H9 (cell line): ENCODE results near the gene UGT2A2. TPM values are rescaled to one million over a fixed set of nuclear protein-coding genes. Genes with fewer than 3 reads are reported as not detected.

ENCODE experiments used
- DNase-seq: peaks from one replicate; pipeline ENCODE4 v3.0.0-alpha.2; 2017
- H2AFZ ChIP-seq: one replicate; pipeline ENCODE4 v1.6.1; 2013; ENCODE audit warnings: mild to moderate bottlenecking, low read length, control low read depth, moderate library complexity
- H2AK5ac ChIP-seq: 2 replicates; pipeline ENCODE4 v1.6.1; 2013; ENCODE audit warnings: low read length, control low read depth, mixed read lengths; ENCODE audit not compliant: insufficient read length
- H2BK120ac ChIP-seq: one replicate; pipeline ENCODE4 v1.6.1; 2013; ENCODE audit warnings: low read depth, mild to moderate bottlenecking, low read length, control low read depth, inconsistent platforms; ENCODE audit not compliant: poor library complexity, severe bottlenecking
- H2BK12ac ChIP-seq: 2 replicates; pipeline ENCODE4 v1.6.1; 2013; ENCODE audit warnings: low read length, control low read depth, mixed read lengths, low read depth; ENCODE audit not compliant: insufficient read length
- H2BK15ac ChIP-seq: 2 replicates; pipeline ENCODE4 v1.6.1; 2013; ENCODE audit warnings: low read depth, low read length, control low read depth
- H2BK20ac ChIP-seq: one replicate; pipeline ENCODE4 v1.6.1; 2013; ENCODE audit warnings: low read depth, mild to moderate bottlenecking, low read length, control low read depth, inconsistent platforms; ENCODE audit not compliant: poor library complexity, severe bottlenecking
- H2BK5ac ChIP-seq: 2 replicates; pipeline ENCODE4 v1.6.1; 2013; ENCODE audit warnings: low read length, control low read depth, mixed read lengths; ENCODE audit not compliant: insufficient read length
- H3K14ac ChIP-seq: 2 replicates; pipeline ENCODE4 v1.6.1; 2013; ENCODE audit warnings: low read length, control low read depth; ENCODE audit not compliant: insufficient read depth
- H3K18ac ChIP-seq: 2 replicates; pipeline ENCODE4 v1.6.1; 2013; ENCODE audit warnings: low read depth, mild to moderate bottlenecking, mixed read lengths, low read length, control low read depth; ENCODE audit not compliant: insufficient read length
- H3K23ac ChIP-seq: 2 replicates; pipeline ENCODE4 v1.6.1; 2013; ENCODE audit warnings: low read length, control low read depth, mixed read lengths, low read depth; ENCODE audit not compliant: insufficient read length
- H3K23me2 ChIP-seq: 2 replicates; pipeline ENCODE4 v1.6.1; 2013; ENCODE audit warnings: low read depth, mild to moderate bottlenecking, mixed read lengths, low read length, control low read depth; ENCODE audit not compliant: insufficient read length, poor library complexity, severe bottlenecking
- H3K27ac ChIP-seq: 2 replicates; pipeline ENCODE4 v1.5.1; 2013; ENCODE audit warnings: low read length, control low read depth, mixed read lengths, low read depth; ENCODE audit not compliant: insufficient read length
- H3K27me3 ChIP-seq: 2 replicates; pipeline ENCODE4 v1.6.1; 2013; ENCODE audit warnings: low read length, control low read depth, inconsistent platforms; ENCODE audit not compliant: insufficient read depth
- H3K4ac ChIP-seq: 2 replicates; pipeline ENCODE4 v1.6.1; 2013; ENCODE audit warnings: low read depth, mild to moderate bottlenecking, control low read depth, inconsistent platforms, low read length, moderate library complexity
- H3K4me1 ChIP-seq: 2 replicates; pipeline ENCODE4 v1.6.1; 2013; ENCODE audit warnings: low read length, control low read depth, inconsistent platforms; ENCODE audit not compliant: insufficient read depth
- H3K4me2 ChIP-seq: 2 replicates; pipeline ENCODE4 v1.6.1; 2013; ENCODE audit warnings: low read length, control low read depth, mixed read lengths; ENCODE audit not compliant: insufficient read length, insufficient read depth
- H3K56ac ChIP-seq: 2 replicates; pipeline ENCODE4 v1.6.1; 2013; ENCODE audit warnings: low read depth, mild to moderate bottlenecking, mixed read lengths, low read length, control low read depth; ENCODE audit not compliant: insufficient read length
- H3K79me1 ChIP-seq: 2 replicates; pipeline ENCODE4 v1.6.1; 2013; ENCODE audit warnings: low read depth, mild to moderate bottlenecking, moderate library complexity, low read length, control low read depth, inconsistent platforms; ENCODE audit not compliant: insufficient read depth, poor library complexity, severe bottlenecking
- H3K79me2 ChIP-seq: 2 replicates; pipeline ENCODE4 v1.6.1; 2013; ENCODE audit warnings: low read length, control low read depth, inconsistent platforms; ENCODE audit not compliant: insufficient read depth
- H3K9ac ChIP-seq: 2 replicates; pipeline ENCODE4 v1.6.1; 2013; ENCODE audit warnings: low read length, control low read depth, mixed read lengths; ENCODE audit not compliant: insufficient read length; ENCODE audit errors: extremely low read depth
- H3K9me3 ChIP-seq: one replicate; pipeline ENCODE4 v1.6.1; 2013; ENCODE audit warnings: low read depth, low read length, inconsistent platforms; ENCODE audit not compliant: control insufficient read depth
- H3T11ph ChIP-seq: one replicate; pipeline ENCODE4 v1.6.1; 2013; ENCODE audit warnings: mild to moderate bottlenecking, low read length, control low read depth, inconsistent platforms
- H4K20me1 ChIP-seq: one replicate; pipeline ENCODE4 v1.6.1; 2013; ENCODE audit not compliant: control insufficient read depth, insufficient read length, insufficient read depth
- H4K5ac ChIP-seq: 2 replicates; pipeline ENCODE4 v1.6.1; 2013; ENCODE audit warnings: low read depth, mild to moderate bottlenecking, mixed read lengths, low read length, control low read depth; ENCODE audit not compliant: insufficient read length
- H4K8ac ChIP-seq: replicated peaks from 2 replicates; pipeline ENCODE4 v1.6.1; 2013; ENCODE audit warnings: low read length, control low read depth, mixed read lengths, low read depth; ENCODE audit not compliant: insufficient read length
- H4K91ac ChIP-seq: 2 replicates; pipeline ENCODE4 v1.6.1; 2013; ENCODE audit warnings: low read depth, mild to moderate bottlenecking, moderate library complexity, mixed read lengths, low read length, control low read depth; ENCODE audit not compliant: insufficient read length
- H3K27ac Mint-ChIP-seq, 3 experiments: 2 replicates in 2 of 3; 3 replicates in 1 of 3; pipeline ENCODE4 v1.8.0; 2020 to 2021; ENCODE audit warnings: mixed read lengths in 3 of 3, mild to moderate bottlenecking in 1 of 3, moderate library complexity in 1 of 3
- H3K27me3 Mint-ChIP-seq: 2 replicates; pipeline ENCODE4 v1.8.0; 2021; ENCODE audit warnings: low read depth, mild to moderate bottlenecking, moderate library complexity, mixed read lengths
- H3K36me3 Mint-ChIP-seq, 3 experiments: 2 replicates in 2 of 3; 3 replicates in 1 of 3; pipeline ENCODE4 v1.8.0; 2020 to 2021; ENCODE audit warnings: low read depth in 3 of 3, mixed read lengths in 3 of 3; ENCODE audit not compliant: insufficient read depth in 1 of 3
- H3K4me1 Mint-ChIP-seq, 2 experiments: 2 replicates each; pipeline ENCODE4 v1.8.0; 2020; ENCODE audit warnings: mixed read lengths in 2 of 2
- H3K4me3 Mint-ChIP-seq, 2 experiments: 2 replicates in 1 of 2; 3 replicates in 1 of 2; pipeline ENCODE4 v1.8.0; 2020 to 2021; ENCODE audit warnings: mild to moderate bottlenecking in 2 of 2, mixed read lengths in 2 of 2, moderate library complexity in 1 of 2
- H3K9me3 Mint-ChIP-seq, 2 experiments: 2 replicates in 1 of 2; 3 replicates in 1 of 2; pipeline ENCODE4 v1.8.0; 2020; ENCODE audit warnings: mild to moderate bottlenecking in 2 of 2, mixed read lengths in 2 of 2, moderate library complexity in 1 of 2
- WGBS: extraction: QIAGEN DNeasy Blood & Tissue Kit; methylation state at CpG from one replicate; pipeline ENCODE4 v1.1.7; 2013; ENCODE audit warnings: missing lambda C conversion rate, low lambda C conversion rate, mixed read lengths; ENCODE audit not compliant: insufficient read length; ENCODE audit errors: extremely low coverage; 5-methylcytosine and 5-hydroxymethylcytosine counted together
- total RNA-seq: library from RNA; stranded (reverse); gene quantifications from 2 replicates; pipeline ENCODE4 v1.2.1, GENCODE V29; 2021
- TF ChIP-seq, protein P1 (sequence below): fragments of 200-600 bp; sonication (generic); conservative IDR thresholded peaks from 3 replicates; pipeline ENCODE4 v1.8.0; 2021; ENCODE audit warnings: antibody characterized with exemption, mild to moderate bottlenecking

The UGT2A2 gene
- total RNA-seq, 1 experiment from 2014 or later = not detected

- H2AK5ac ChIP-seq = no peak overlapping the region
- H3K79me1 ChIP-seq = no peaks in the 10 kb centered on the region
- H3K4me1 ChIP-seq = no peaks in the 10 kb centered on the region
- no peaks in the 10 kb centered on the region for H3K79me2 ChIP-seq
- Mint-ChIP-seq H3K27ac (no peak overlapping the region), H3K36me3 (no peaks in the 10 kb centered on the region), H3K9me3 (no peaks in the 10 kb centered on the region; a peak in 1 of 5 replicates), H3K4me1 (no peaks in the 10 kb centered on the region), H3K4me3 (no peak overlapping the region), H3K27me3 (no peaks in the 10 kb centered on the region)
- H2BK120ac ChIP-seq = no peak overlapping the region
- WGBS = no CpG with 5 or more reads among the region's 4 CpGs
- TF ChIP-seq, protein P1, sequence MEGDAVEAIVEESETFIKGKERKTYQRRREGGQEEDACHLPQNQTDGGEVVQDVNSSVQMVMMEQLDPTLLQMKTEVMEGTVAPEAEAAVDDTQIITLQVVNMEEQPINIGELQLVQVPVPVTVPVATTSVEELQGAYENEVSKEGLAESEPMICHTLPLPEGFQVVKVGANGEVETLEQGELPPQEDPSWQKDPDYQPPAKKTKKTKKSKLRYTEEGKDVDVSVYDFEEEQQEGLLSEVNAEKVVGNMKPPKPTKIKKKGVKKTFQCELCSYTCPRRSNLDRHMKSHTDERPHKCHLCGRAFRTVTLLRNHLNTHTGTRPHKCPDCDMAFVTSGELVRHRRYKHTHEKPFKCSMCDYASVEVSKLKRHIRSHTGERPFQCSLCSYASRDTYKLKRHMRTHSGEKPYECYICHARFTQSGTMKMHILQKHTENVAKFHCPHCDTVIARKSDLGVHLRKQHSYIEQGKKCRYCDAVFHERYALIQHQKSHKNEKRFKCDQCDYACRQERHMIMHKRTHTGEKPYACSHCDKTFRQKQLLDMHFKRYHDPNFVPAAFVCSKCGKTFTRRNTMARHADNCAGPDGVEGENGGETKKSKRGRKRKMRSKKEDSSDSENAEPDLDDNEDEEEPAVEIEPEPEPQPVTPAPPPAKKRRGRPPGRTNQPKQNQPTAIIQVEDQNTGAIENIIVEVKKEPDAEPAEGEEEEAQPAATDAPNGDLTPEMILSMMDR = peak; percentile 33; the same call in 1 of the 3 replicates
- no peak overlapping the region for H3K56ac ChIP-seq
- H4K20me1 ChIP-seq = no peaks in the 10 kb centered on the region
- no peak overlapping the region for H3K18ac ChIP-seq
- H3T11ph ChIP-seq = no peak overlapping the region
- H3K23ac ChIP-seq = no peak overlapping the region
- H3K4ac ChIP-seq = no peak overlapping the region
- no peaks in the 10 kb centered on the region for H3K9me3 ChIP-seq
- H3K27ac ChIP-seq = no peak overlapping the region
- H4K91ac ChIP-seq = no peak overlapping the region
- no peak overlapping the region for H4K8ac ChIP-seq
- peak; percentile 38 for DNase-seq
- H3K4me2 ChIP-seq = no peak overlapping the region
- H2BK15ac ChIP-seq = no peak overlapping the region
- H3K9ac ChIP-seq = no peak overlapping the region
- no peak overlapping the region for H4K5ac ChIP-seq
- H2BK12ac ChIP-seq = no peak overlapping the region
- H3K27me3 ChIP-seq = no peaks in the 10 kb centered on the region
- no peak overlapping the region for H2BK20ac ChIP-seq
- H3K14ac ChIP-seq = no peak overlapping the region
- H2AFZ ChIP-seq = no peak overlapping the region
- no peak overlapping the region for H2BK5ac ChIP-seq
- H3K23me2 ChIP-seq = no peaks in the 10 kb centered on the region
Observed at GRCh38 chr4:69601065-69601464, 38.4 kb downstream of the UGT2A2 start.
